Measurements from ENCODE around the gene SMIM14. TPM values are rescaled to one million over a fixed set of nuclear protein-coding genes. Genes with fewer than 3 reads are reported as not detected.

Gene SMIM14
- total and polyA plus RNA-seq, 9 of the 15 experiments (the other 6 are each of a cell fraction or from before 2014, with no cell fraction given) = 0.98 to 3.7 (median 2.2) TPM

DNA sequence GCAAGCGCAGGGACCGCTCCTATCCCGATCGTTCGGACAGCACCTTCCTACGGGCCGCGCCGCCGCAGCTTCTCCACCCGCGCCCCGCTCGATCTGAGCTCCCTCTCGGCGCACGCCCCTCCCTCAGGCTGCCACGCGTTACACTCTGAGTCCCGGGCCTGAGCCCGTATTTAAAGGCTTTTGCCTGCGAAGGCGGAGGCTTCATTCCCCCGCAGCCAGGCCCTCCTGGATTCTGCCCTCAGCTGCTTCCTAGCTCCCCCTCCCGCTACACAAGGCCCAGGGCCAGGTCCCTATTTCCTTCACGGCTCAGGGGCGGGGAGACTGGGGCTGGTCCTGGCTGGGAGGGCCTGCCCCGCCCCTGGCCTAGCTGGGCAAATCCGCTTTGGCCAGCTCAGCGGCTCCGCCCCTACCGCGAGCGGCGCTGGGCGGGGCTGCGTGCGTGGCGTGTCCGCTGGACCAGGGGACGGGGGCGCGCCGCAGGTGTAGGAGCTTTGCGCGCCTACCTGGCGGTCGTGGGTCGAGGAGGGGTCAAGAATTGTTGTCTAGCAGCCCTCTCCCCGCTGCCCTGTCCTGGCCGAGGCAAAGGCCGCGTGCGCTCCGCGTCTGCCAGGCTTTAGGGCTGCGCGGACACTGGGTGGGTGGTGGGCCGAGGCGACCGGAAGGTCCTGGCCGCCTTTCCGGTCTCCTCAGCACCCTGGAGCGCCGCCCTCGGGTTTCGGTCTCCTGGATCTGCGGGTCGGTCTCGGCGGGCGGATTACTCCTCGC, 111.2 kb downstream of the SMIM14 start, which contains the start of gene UGDH (continued):
- TF ChIP-seq, protein P1, sequence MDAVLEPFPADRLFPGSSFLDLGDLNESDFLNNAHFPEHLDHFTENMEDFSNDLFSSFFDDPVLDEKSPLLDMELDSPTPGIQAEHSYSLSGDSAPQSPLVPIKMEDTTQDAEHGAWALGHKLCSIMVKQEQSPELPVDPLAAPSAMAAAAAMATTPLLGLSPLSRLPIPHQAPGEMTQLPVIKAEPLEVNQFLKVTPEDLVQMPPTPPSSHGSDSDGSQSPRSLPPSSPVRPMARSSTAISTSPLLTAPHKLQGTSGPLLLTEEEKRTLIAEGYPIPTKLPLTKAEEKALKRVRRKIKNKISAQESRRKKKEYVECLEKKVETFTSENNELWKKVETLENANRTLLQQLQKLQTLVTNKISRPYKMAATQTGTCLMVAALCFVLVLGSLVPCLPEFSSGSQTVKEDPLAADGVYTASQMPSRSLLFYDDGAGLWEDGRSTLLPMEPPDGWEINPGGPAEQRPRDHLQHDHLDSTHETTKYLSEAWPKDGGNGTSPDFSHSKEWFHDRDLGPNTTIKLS (IDR thresholded peaks at IDR 0.05; ENCODE audit: borderline replicate concordance, low read depth) = peak; percentile 99
- TF ChIP-seq FOXK1 (CRISPR knock-in tag; IDR thresholded peaks at IDR 0.05; ENCODE audit: borderline replicate concordance) = peak; percentile 20; the same call in 1 of the 2 replicates
- peak in 1 of 2 experiments; percentile 87; a peak in 2 of 4 replicates for TF ChIP-seq HDAC1 (IDR thresholded peaks at IDR 0.05)
- TF ChIP-seq CREB1 (IDR thresholded peaks at IDR 0.05) = peak; percentile 50; the same call in 1 of the 2 replicates
- TF ChIP-seq CREB1 (CRISPR knock-in tag; IDR thresholded peaks at IDR 0.05) = peak; percentile 83
- TF ChIP-seq CAMTA2 (CRISPR knock-in tag; conservative IDR thresholded peaks at IDR 0.05) = 0 out of 2 replicates have a peak, but pooled peaks have one; percentile 38
- peak; percentile 58 to 66; a peak in 2 of 4 replicates for TF ChIP-seq FOXK2 (conservative IDR thresholded peaks at IDR 0.05 in 1 of 2, IDR thresholded peaks at IDR 0.05 in 1 of 2; ENCODE audit: low read depth in 2 of 2)
- TF ChIP-seq, protein P2, sequence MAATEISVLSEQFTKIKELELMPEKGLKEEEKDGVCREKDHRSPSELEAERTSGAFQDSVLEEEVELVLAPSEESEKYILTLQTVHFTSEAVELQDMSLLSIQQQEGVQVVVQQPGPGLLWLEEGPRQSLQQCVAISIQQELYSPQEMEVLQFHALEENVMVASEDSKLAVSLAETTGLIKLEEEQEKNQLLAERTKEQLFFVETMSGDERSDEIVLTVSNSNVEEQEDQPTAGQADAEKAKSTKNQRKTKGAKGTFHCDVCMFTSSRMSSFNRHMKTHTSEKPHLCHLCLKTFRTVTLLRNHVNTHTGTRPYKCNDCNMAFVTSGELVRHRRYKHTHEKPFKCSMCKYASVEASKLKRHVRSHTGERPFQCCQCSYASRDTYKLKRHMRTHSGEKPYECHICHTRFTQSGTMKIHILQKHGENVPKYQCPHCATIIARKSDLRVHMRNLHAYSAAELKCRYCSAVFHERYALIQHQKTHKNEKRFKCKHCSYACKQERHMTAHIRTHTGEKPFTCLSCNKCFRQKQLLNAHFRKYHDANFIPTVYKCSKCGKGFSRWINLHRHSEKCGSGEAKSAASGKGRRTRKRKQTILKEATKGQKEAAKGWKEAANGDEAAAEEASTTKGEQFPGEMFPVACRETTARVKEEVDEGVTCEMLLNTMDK (IDR thresholded peaks at IDR 0.05; ENCODE audit: borderline replicate concordance, insufficient read depth, low read depth, low read length, poor library complexity, severe bottlenecking) = no peak
- TF ChIP-seq ARID2 (IDR thresholded peaks at IDR 0.05) = no peak
- TF ChIP-seq L3MBTL2 (IDR thresholded peaks at IDR 0.05) = peak; percentile 56
- TF ChIP-seq, protein P3, sequence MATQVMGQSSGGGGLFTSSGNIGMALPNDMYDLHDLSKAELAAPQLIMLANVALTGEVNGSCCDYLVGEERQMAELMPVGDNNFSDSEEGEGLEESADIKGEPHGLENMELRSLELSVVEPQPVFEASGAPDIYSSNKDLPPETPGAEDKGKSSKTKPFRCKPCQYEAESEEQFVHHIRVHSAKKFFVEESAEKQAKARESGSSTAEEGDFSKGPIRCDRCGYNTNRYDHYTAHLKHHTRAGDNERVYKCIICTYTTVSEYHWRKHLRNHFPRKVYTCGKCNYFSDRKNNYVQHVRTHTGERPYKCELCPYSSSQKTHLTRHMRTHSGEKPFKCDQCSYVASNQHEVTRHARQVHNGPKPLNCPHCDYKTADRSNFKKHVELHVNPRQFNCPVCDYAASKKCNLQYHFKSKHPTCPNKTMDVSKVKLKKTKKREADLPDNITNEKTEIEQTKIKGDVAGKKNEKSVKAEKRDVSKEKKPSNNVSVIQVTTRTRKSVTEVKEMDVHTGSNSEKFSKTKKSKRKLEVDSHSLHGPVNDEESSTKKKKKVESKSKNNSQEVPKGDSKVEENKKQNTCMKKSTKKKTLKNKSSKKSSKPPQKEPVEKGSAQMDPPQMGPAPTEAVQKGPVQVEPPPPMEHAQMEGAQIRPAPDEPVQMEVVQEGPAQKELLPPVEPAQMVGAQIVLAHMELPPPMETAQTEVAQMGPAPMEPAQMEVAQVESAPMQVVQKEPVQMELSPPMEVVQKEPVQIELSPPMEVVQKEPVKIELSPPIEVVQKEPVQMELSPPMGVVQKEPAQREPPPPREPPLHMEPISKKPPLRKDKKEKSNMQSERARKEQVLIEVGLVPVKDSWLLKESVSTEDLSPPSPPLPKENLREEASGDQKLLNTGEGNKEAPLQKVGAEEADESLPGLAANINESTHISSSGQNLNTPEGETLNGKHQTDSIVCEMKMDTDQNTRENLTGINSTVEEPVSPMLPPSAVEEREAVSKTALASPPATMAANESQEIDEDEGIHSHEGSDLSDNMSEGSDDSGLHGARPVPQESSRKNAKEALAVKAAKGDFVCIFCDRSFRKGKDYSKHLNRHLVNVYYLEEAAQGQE (IDR thresholded peaks at IDR 0.05; ENCODE audit: borderline replicate concordance) = peak; percentile 66
- TF ChIP-seq, protein P3 (CRISPR knock-in tag; IDR thresholded peaks at IDR 0.05; ENCODE audit: low read depth) = no peak; the same call in none of the 2 replicates
- TF ChIP-seq, protein P4, sequence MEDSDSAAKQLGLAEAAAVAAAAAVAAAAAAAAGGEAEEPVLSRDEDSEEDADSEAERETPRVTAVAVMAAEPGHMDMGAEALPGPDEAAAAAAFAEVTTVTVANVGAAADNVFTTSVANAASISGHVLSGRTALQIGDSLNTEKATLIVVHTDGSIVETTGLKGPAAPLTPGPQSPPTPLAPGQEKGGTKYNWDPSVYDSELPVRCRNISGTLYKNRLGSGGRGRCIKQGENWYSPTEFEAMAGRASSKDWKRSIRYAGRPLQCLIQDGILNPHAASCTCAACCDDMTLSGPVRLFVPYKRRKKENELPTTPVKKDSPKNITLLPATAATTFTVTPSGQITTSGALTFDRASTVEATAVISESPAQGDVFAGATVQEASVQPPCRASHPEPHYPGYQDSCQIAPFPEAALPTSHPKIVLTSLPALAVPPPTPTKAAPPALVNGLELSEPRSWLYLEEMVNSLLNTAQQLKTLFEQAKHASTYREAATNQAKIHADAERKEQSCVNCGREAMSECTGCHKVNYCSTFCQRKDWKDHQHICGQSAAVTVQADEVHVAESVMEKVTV (CRISPR knock-in tag; IDR thresholded peaks at IDR 0.05) = 0 out of 2 replicates have a peak, but pooled peaks have one; percentile 26

Data from K562 (cell line).